ENCODE results near the gene DLG2.

The DLG2 gene

DNA sequence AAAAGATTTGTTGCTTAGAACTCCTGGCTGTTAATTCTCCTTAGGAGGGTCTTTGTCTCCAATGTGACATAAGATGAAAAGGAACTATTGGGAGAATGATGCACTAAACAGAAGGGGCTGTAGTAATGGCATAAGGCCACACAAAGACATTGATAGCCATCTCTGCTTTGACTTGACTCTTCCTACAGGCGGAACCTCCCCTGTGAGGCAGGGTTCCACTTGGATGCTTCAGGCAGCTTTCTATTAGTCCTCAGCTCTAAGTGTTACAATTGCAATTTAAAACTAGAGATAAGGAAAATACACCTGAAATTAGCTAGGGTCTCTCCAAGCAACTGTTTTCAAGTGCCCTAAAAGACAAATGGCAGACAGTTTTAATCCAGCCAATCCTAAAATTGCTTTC is 1949.4 kb downstream of the DLG2 start:
- peak; percentile 64 for FAIRE-seq
- TF ChIP-seq PAX5 (IDR thresholded peaks at IDR 0.05; ENCODE audit: insufficient read depth, low read length, severe bottlenecking) (peak; percentile 17), POLR2A (IDR thresholded peaks at IDR 0.05; ENCODE audit: low read depth, low read length) (no peak), POLR2AphosphoS5 (IDR thresholded peaks at IDR 0.05; ENCODE audit: low read depth, low read length) (no peak), TAF1 (IDR thresholded peaks at IDR 0.05; ENCODE audit: low read depth, low read length) (no peak)
- no peak for DNase-seq (ENCODE audit: insufficient read length, low spot score)

DNA sequence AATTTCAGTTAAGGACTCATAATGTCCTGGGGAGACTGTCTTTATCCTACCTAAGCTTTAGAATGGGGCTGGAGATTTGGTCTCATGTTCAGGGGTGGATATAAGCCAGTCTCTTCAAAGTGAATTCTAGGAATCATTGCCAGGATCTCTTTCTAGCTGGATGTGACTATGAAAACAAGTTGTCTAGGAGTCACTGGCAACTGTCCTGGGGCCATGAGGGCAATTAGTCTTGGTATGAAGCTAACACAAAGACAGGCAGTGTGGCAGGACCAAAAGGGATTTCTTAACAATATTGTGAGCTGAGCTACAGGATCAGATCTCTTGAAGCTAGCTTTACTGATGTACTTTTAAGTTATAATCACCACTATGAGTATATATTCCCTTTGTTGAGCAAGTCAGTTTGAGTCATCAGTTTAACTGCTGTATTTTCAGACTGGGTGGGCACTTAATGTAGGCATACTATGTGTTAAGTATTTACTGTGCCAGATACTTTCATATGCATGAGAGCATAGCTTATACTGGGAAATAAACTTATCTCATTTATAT is 1951.0 kb downstream of the DLG2 start:
- DNase-seq (ENCODE audit: insufficient read length, low spot score) (no peak), FAIRE-seq (peak; percentile 33)
- TF ChIP-seq SPI1 (IDR thresholded peaks at IDR 0.05; ENCODE audit: low read depth, low read length): no peak
- no peak for TF ChIP-seq POU2F2 (IDR thresholded peaks at IDR 0.05; ENCODE audit: low read depth, low read length)
- no peak for TF ChIP-seq POLR2AphosphoS5 (IDR thresholded peaks at IDR 0.05; ENCODE audit: low read depth, low read length)
- no peak for TF ChIP-seq POLR2A (IDR thresholded peaks at IDR 0.05; ENCODE audit: low read depth, low read length)
- no peak for TF ChIP-seq TAF1 (IDR thresholded peaks at IDR 0.05; ENCODE audit: low read depth, low read length)
- no peak for TF ChIP-seq PAX5 (IDR thresholded peaks at IDR 0.05; ENCODE audit: insufficient read depth, low read length, severe bottlenecking)

DNA sequence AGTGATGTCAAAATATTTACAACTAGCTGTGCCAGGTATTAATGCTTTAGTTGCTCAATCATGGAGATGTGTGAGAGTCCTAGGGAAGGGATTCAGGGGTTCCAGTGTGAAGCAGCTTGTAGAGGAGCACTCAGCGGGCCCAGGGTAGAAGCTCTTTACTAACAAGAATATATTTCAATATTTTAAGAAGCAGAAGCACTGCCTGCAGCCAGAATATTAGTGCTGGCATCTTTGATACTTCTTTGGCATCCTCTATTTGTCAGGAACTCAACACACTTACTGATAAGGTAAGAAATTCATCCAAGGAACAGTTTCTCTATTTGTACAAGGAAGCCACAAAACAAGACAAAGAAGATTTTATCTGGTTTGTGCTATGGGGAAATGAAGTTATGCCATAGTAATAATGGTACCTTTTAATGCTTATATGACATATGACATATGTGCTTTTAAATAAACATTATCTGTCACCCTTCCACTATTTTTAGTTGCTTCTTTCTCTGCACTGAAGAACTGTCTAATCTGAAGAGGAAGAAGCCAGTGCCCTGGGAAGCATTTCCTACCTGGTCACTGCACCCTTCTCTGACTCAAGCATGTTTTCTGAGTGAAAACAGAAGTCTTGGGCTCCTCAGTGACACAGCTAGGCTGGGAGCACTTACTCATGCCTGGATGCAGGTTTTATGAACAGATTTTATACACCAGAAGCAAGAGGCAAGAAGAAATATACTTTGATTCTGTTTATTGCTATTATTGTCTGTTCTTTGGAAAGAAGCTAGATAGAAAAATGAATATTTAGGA is 1952.8 kb downstream of the DLG2 start:
- TF ChIP-seq POLR2A (IDR thresholded peaks at IDR 0.05; ENCODE audit: low read depth, low read length) (no peak), POU2F2 (IDR thresholded peaks at IDR 0.05; ENCODE audit: low read depth, low read length) (no peak), POLR2AphosphoS5 (IDR thresholded peaks at IDR 0.05; ENCODE audit: low read depth, low read length) (no peak), SPI1 (IDR thresholded peaks at IDR 0.05; ENCODE audit: low read depth, low read length) (no peak), PAX5 (IDR thresholded peaks at IDR 0.05; ENCODE audit: insufficient read depth, low read length, severe bottlenecking) (no peak), TAF1 (IDR thresholded peaks at IDR 0.05; ENCODE audit: low read depth, low read length) (no peak)
- FAIRE-seq: no peak
- no peak for DNase-seq (ENCODE audit: insufficient read length, low spot score)

DNA sequence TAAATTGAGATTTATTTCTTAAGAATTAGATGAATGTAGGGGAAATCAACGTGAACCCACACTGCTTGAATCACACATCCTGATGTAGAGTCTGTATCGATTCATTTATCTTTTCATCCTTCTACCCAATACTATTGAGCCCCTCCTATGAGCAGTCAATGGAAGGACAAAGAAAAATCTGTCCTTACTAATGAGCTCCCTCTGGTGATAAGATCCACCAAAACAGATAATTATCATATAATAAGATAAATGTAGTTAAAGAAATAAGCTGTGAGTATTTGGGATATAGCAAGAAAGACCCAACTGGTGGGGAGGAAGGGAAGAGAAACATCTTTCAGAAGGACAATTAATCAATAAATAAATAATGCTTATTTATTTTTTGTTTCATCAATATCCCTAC is 1955.9 kb downstream of the DLG2 start:
- FAIRE-seq: no peak
- no peak for DNase-seq (ENCODE audit: insufficient read length, low spot score)

DNA sequence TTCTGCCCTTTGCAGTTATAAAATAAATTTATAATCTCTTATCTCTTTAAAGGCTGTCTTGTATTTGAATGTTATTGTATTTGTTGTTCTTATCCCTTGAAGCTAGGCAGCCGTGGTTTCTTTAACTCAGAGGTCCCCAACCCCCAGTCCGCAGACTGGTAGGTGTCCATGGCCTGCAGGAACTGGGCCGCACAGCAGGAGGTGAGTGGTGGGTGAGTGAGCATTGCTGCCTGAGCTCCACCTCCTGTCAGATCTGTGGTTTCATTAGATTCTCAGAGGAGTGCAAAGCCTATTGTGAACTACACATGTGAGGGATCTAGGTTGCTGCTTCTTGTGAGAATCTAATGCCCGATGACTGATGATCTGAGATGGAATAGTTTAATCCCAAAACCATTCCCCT is 1961.0 kb downstream of the DLG2 start:
- DNase-seq (ENCODE audit: insufficient read length, low spot score): no peak
- no peak for FAIRE-seq
- TF ChIP-seq POLR2AphosphoS5 (IDR thresholded peaks at IDR 0.05; ENCODE audit: low read depth, low read length) (no peak), SPI1 (IDR thresholded peaks at IDR 0.05; ENCODE audit: low read depth, low read length) (no peak), PAX5 (IDR thresholded peaks at IDR 0.05; ENCODE audit: insufficient read depth, low read length, severe bottlenecking) (no peak), POLR2A (IDR thresholded peaks at IDR 0.05; ENCODE audit: low read depth, low read length) (no peak), POU2F2 (IDR thresholded peaks at IDR 0.05; ENCODE audit: low read depth, low read length) (no peak), TAF1 (IDR thresholded peaks at IDR 0.05; ENCODE audit: low read depth, low read length) (no peak)

More for the DNA sequence above, 1955.9 kb downstream of the DLG2 start:
- no peak for TF ChIP-seq TAF1 (IDR thresholded peaks at IDR 0.05; ENCODE audit: low read depth, low read length)
- TF ChIP-seq POLR2AphosphoS5 (IDR thresholded peaks at IDR 0.05; ENCODE audit: low read depth, low read length): no peak
- no peak for TF ChIP-seq POLR2A (IDR thresholded peaks at IDR 0.05; ENCODE audit: low read depth, low read length)
- no peak for TF ChIP-seq POU2F2 (IDR thresholded peaks at IDR 0.05; ENCODE audit: low read depth, low read length)
- TF ChIP-seq SPI1 (IDR thresholded peaks at IDR 0.05; ENCODE audit: low read depth, low read length): no peak
- no peak for TF ChIP-seq PAX5 (IDR thresholded peaks at IDR 0.05; ENCODE audit: insufficient read depth, low read length, severe bottlenecking)

DNA sequence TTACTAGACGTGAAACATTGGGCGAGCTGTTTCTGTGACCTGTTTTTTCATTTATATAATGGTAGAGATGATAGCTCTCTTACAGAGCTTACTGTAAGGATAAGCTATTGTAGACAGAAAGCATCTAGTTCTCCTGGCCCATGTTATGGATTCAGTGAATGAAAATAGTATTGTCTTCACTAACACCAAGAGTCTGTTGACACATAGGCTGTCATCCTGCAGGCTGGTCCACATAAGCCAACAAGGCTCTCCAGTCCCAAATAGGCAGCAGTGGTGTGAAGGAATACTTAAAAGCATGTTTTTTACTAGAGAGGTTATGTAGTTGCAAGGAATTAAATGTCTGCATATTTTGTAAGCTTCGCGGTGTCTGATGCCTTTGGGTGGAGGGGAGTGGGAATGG is 1963.2 kb downstream of the DLG2 start:
- no peak for TF ChIP-seq POLR2A (IDR thresholded peaks at IDR 0.05; ENCODE audit: low read depth, low read length)
- no peak for TF ChIP-seq POLR2AphosphoS5 (IDR thresholded peaks at IDR 0.05; ENCODE audit: low read depth, low read length)
- TF ChIP-seq SPI1 (IDR thresholded peaks at IDR 0.05; ENCODE audit: low read depth, low read length): no peak
- TF ChIP-seq POU2F2 (IDR thresholded peaks at IDR 0.05; ENCODE audit: low read depth, low read length): no peak
- TF ChIP-seq PAX5 (IDR thresholded peaks at IDR 0.05; ENCODE audit: insufficient read depth, low read length, severe bottlenecking): no peak
- TF ChIP-seq TAF1 (IDR thresholded peaks at IDR 0.05; ENCODE audit: low read depth, low read length): no peak
- no peak for DNase-seq (ENCODE audit: insufficient read length, low spot score)
- no peak for FAIRE-seq

DNA sequence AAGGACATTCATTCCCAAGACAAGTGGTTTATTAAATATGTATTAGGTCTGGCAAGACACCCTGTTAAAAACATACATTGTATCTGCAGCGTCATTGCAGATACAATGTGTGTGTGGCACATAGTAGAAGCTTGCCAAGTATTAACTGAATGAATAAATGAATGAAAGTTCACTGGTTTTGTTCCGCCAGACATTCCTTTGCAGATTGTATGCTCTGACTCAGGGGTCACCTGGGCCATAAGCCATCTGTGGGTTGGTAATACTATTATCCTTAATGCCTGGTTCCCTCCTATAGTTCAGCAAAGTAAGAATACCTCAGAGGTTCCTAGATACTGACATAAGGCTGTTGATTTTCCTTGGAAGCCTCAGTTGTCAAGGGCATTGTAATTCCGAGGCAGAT is 1963.7 kb downstream of the DLG2 start:
- FAIRE-seq: no peak
- no peak for DNase-seq (ENCODE audit: insufficient read length, low spot score)
- TF ChIP-seq POLR2A (IDR thresholded peaks at IDR 0.05; ENCODE audit: low read depth, low read length) (no peak), PAX5 (IDR thresholded peaks at IDR 0.05; ENCODE audit: insufficient read depth, low read length, severe bottlenecking) (no peak), TAF1 (IDR thresholded peaks at IDR 0.05; ENCODE audit: low read depth, low read length) (no peak), SPI1 (IDR thresholded peaks at IDR 0.05; ENCODE audit: low read depth, low read length) (no peak), POLR2AphosphoS5 (IDR thresholded peaks at IDR 0.05; ENCODE audit: low read depth, low read length) (no peak), POU2F2 (IDR thresholded peaks at IDR 0.05; ENCODE audit: low read depth, low read length) (no peak)

DNA sequence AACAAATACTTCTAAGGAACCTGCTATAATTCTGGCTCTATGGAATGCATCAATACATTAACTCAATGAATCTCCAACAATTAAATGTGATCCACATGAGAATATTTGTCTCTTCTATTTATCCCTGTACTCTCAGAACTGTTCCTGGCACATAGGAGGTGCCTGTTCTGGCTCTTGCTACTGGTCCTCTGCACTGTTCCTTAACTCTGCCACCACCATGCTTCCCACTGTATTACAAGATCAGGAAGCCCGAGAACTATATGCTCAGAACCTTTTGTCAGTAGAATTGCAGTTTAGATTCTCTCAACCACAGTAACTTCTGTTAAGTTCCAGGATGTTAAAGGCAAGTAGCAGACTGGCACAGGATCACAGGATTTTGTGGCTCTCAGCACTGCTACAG is 1964.7 kb downstream of the DLG2 start:
- DNase-seq (ENCODE audit: insufficient read length, low spot score) (no peak), FAIRE-seq (no peak)
- TF ChIP-seq POU2F2 (IDR thresholded peaks at IDR 0.05; ENCODE audit: low read depth, low read length): no peak
- no peak for TF ChIP-seq POLR2AphosphoS5 (IDR thresholded peaks at IDR 0.05; ENCODE audit: low read depth, low read length)
- no peak for TF ChIP-seq PAX5 (IDR thresholded peaks at IDR 0.05; ENCODE audit: insufficient read depth, low read length, severe bottlenecking)
- no peak for TF ChIP-seq POLR2A (IDR thresholded peaks at IDR 0.05; ENCODE audit: low read depth, low read length)
- TF ChIP-seq TAF1 (IDR thresholded peaks at IDR 0.05; ENCODE audit: low read depth, low read length): no peak
- TF ChIP-seq SPI1 (IDR thresholded peaks at IDR 0.05; ENCODE audit: low read depth, low read length): no peak

DNA sequence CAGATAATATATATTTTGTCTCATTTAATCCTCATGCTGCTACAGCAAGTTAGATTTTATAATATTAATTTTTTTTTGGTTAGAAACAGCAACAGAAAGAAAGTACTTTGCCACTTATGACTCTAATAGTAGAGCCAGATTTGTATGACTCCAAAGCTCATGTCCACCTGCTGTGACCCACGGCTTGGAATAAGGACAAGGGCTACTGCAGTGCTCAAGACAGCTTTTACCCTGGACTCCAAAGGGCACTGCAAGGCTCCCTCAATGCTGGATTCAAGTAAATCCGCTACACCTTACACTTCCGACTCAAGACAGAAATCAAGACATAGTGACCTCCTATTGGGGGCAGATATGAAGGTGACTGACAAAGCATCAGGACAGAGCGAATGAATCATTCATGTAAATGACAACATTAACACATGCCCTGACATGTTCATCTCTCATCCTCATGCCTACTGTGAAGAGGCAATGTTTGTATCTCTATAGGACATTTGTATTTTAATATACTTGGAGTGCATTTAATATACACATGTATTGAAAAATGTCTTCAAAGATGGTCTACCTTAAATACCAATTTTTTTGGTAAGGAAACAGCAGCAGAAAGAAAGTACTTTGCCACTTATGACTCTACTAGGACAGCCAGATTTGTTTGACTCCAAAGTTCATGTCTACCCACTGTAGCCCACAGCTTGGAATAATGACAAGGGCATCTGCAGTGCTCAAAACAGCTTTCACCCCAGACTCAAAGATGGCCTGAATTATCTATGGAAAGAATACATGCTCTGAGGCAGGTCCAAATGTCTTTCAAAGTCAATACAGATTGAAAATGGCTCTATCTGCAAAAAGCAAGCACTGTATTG is 1965.4 kb downstream of the DLG2 start:
- no peak for TF ChIP-seq SPI1 (IDR thresholded peaks at IDR 0.05; ENCODE audit: low read depth, low read length)
- TF ChIP-seq POLR2A (IDR thresholded peaks at IDR 0.05; ENCODE audit: low read depth, low read length): no peak
- no peak for TF ChIP-seq PAX5 (IDR thresholded peaks at IDR 0.05; ENCODE audit: insufficient read depth, low read length, severe bottlenecking)
- no peak for TF ChIP-seq TAF1 (IDR thresholded peaks at IDR 0.05; ENCODE audit: low read depth, low read length)
- no peak for TF ChIP-seq POLR2AphosphoS5 (IDR thresholded peaks at IDR 0.05; ENCODE audit: low read depth, low read length)
- TF ChIP-seq POU2F2 (IDR thresholded peaks at IDR 0.05; ENCODE audit: low read depth, low read length): no peak
- FAIRE-seq (peak; percentile 23), DNase-seq (ENCODE audit: insufficient read length, low spot score) (no peak)

Measured in GM12891 (cell line).